ENCODE measurements around the gene PAX8. TPM values are rescaled to one million over a fixed set of nuclear protein-coding genes. Genes with fewer than 3 reads are reported as not detected.

The PAX8 gene
- total RNA-seq, 1 donor from 2014 or later = 1.6 TPM

DNA sequence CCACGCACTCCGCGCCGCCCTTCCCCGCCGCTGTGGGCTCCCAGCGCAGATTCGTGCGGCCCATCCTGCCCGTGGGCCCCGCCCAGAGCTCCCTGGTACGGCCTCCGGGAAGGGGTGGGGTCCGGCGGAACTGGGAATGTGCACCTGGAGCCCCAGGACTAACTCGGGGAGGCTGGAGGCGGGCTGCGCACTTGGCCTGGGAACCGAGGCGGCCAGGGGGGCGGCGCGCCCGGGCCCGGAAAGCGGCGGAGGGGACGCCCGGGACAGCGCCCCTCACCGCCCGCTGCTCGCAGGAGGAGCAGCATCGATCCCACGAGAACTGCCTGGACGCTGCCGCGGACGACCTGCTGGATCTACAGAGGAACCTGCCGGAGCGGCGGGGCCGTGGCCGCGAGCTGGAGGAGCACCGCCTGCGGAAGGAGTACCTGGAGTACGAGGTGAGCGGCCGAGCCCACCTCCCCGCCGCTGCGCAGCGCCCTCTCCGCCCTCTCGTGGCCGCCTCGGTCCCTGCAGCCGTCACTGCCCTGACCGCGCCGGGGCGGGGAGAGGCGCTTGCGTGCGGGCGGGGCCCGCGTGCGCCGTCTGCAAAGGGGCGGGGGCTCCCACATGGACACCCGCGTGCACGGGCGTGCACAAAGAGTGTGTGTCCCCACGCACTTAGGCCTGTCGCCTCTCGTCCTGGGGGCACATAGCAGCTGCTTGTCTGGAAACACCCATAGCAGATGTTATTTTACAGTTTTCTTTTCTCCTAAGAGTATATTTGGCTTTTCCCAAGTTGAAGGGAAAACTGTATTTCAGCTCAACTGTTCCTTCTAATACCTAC lies 79.7 kb downstream of the PAX8 start:
- Histone ChIP-seq H3K36me3 (peaks cover 16% of the 10 kb centered on the region), H3K27me3 (no peaks in the 10 kb centered on the region), H3K4me3 (peak overlapping the region; percentile 80), H3K27ac (peak overlapping the region; percentile 80), H3K4me1 (peaks cover 5% of the 10 kb centered on the region), H3K9me3 (no peaks in the 10 kb centered on the region)
- TF ChIP-seq CTCF (IDR thresholded peaks at IDR 0.05) = peak; percentile 88
- DNase-seq (peak; percentile 93), ATAC-seq (peak; percentile 96)
- intact Hi-C loops (cut with DNase I) = no loop called here

DNA sequence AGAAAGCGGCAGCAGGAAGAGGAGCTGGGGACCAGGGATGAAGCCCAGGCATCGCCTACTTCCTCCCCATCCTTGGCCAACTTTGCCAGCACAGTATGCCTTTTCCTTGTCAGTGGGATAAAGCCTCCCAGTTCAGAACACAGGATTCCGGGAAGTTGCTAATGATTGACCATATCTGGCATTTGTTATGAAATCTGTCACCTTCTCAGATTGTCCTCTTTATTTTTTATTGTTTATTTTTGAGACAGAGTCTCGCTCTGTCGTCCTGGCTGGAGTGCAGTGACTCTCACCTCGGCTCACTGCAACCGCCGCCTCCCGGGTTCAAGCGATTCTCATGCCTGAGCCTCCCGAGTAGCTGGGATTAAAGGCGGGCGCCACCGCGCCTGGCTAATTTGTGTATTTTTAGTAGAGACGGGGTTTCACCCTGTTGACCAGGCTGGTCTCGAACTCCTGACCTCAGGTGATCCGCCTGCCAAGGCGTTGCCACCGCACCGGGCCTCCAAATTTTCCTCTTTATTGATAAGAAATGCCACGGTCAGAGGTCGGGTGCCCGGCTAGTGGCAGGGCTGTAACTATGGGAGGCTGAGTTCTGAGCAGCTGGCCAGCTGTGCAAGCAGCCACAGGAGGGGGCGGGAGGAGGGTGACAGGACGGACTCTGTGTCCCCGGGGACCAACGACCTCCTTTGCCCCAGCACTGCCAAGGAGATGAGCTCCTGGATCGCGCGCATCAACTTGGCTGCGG lies 80.5 kb downstream of the PAX8 start:
- DNase-seq = no peak
- Histone ChIP-seq H3K4me1 (peaks cover 5% of the 10 kb centered on the region), H3K27me3 (no peaks in the 10 kb centered on the region), H3K27ac (peak overlapping the region; percentile 80), H3K4me3 (peak overlapping the region; percentile 80), H3K36me3 (peaks cover 16% of the 10 kb centered on the region), H3K9me3 (no peaks in the 10 kb centered on the region)
- intact Hi-C loops (cut with DNase I) = no loop called here
- ATAC-seq = no peak
- TF ChIP-seq CTCF (IDR thresholded peaks at IDR 0.05) = no peak

DNA sequence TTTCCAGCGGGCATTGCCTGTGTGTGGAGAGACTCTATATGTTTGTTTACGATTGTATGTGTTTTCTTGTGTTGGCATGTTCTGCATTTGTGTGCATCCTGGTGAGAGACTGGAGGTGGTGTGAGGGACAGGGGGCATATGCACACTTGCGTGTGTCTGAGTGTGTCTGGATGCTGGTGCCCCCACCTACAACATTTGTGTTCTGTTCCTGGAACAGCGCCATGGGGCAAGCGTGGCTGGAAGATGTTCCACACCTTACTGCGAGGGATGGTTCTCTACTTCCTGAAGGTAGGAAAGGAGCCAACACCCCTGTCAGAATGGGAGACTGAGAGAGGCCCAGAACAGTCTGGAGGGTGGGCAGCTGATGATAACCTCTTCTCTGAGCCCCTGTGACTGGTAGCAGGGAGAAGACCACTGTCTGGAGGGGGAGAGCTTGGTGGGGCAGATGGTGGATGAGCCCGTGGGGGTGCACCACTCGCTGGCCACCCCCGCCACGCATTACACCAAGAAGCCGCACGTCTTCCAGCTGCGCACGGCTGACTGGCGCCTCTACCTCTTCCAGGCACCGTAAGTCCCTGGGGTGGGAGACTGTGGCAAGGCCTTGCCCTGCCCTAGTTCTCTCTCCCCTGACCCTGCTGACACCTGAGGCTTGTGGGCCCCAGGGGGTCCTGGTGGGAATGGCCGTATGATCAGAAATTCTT lies 81.2 kb downstream of the PAX8 start:
- Histone ChIP-seq H3K4me1 (peaks cover 5% of the 10 kb centered on the region), H3K36me3 (peaks cover 19% of the 10 kb centered on the region), H3K4me3 (no peak overlapping the region), H3K27me3 (no peaks in the 10 kb centered on the region), H3K9me3 (no peaks in the 10 kb centered on the region), H3K27ac (no peak overlapping the region)
- no peak for ATAC-seq
- no peak for DNase-seq
- no peak for TF ChIP-seq CTCF (IDR thresholded peaks at IDR 0.05)
- intact Hi-C loops (cut with DNase I) = no loop called here

DNA sequence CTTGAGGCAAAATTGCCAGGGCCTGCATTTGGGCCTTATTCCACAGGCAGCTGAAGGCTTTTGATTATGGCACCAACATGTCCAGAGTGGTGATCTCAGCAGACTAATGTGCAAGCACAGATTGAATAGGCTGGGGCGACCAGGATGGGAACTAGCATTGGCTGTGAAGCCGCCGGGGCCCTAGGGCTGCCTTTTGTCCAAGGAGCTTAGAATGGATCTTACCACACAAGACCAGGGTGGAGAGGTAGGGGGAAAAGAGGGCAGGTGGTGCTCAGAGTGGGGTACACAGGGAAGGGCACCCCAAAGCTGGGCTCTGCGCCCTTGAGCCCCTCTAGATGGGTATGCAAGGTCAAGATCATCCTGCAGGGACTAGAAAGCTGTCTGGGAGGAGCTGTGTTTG lies 81.9 kb downstream of the PAX8 start:
- Histone ChIP-seq H3K27me3 (no peaks in the 10 kb centered on the region), H3K36me3 (peaks cover 22% of the 10 kb centered on the region), H3K9me3 (no peaks in the 10 kb centered on the region), H3K4me3 (no peak overlapping the region), H3K27ac (no peak overlapping the region), H3K4me1 (peaks cover 5% of the 10 kb centered on the region)
- TF ChIP-seq CTCF (IDR thresholded peaks at IDR 0.05) = no peak
- no peak for DNase-seq
- no peak for ATAC-seq
- intact Hi-C loops (cut with DNase I) = no loop called here

DNA sequence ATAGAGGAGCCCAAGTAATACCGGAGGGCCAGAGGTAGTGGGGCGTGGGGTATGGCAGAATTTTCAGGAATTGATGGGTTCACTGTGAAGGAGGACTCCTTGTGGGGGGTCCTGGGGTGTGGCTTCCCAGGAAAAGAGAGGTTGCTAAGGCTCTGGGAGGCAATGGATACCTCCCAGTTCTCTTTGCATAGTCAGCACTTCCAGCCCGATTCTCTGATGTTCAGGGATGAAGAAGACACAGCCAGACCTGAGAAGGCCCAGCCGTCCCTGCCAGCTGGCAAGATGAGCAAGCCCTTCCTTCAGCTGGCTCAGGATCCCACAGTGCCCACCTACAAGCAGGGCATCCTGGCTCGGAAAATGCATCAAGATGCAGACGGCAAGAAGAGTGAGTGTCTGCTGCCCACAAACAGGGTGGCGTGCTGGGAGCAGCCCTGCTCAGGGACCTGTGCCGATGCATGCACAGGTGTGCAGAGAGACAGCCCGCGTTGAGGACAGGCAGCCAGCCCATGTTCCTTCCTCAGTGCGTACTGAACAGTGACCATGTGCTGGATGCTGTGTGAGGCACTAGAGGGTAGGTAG lies 82.7 kb downstream of the PAX8 start:
- Histone ChIP-seq H3K4me3 (no peak overlapping the region), H3K9me3 (no peaks in the 10 kb centered on the region), H3K27ac (no peak overlapping the region), H3K27me3 (no peaks in the 10 kb centered on the region), H3K36me3 (peaks cover 14% of the 10 kb centered on the region), H3K4me1 (peaks cover 5% of the 10 kb centered on the region)
- intact Hi-C loops (cut with DNase I) = no loop called here
- DNase-seq (no peak), ATAC-seq (no peak)
- no peak for TF ChIP-seq CTCF (IDR thresholded peaks at IDR 0.05)

All from upper lobe of right lung (tissue), 1 donor.